Mucosa of descending colon (tissue), 3 donors: ENCODE measurements around the gene GH1. TPM values are rescaled to one million over a fixed set of nuclear protein-coding genes. Genes with fewer than 3 reads are reported as not detected.
"Not testable (repeated sequence)": the region's sequence is repeated elsewhere in the genome, so short reads cannot be mapped to it uniquely, and the experiment has no call there.

Experiments
- ATAC-seq: fragments of 200-7000 bp; cut with Tn5 transposase; one replicate; pipeline ENCODE4 v1.9.1; 2020; ENCODE audit warnings: mild to moderate bottlenecking, moderate library complexity
- DNase-seq, 3 donors: peaks; one replicate each; pipeline ENCODE4 v3.0.0-alpha.2; 2020
- H3K36me3 ChIP-seq: fragments of 200-600 bp; one replicate; pipeline ENCODE4 v1.8.0; 2021; ENCODE audit warnings: low read depth, mild to moderate bottlenecking
- H3K4me1 ChIP-seq: fragments of 200-600 bp; one replicate; pipeline ENCODE4 v1.8.0; 2021; ENCODE audit warnings: low read depth, mild to moderate bottlenecking
- H3K4me3 ChIP-seq: fragments of 200-600 bp; one replicate; pipeline ENCODE4 v1.8.0; 2021; ENCODE audit warnings: mild to moderate bottlenecking
- H3K9me3 ChIP-seq: fragments of 200-600 bp; one replicate; pipeline ENCODE4 v1.8.0; 2021; ENCODE audit warnings: mild to moderate bottlenecking
- CTCF ChIP-seq: fragments of 200-600 bp; IDR thresholded peaks from one replicate; pipeline ENCODE4 v1.8.0; 2022; ENCODE audit warnings: antibody characterized with exemption, mild to moderate bottlenecking
- intact Hi-C, 2 donors: fragments of 100-400 bp; cut with DNase I in 1 of 2; cut with micrococcal nuclease in 1 of 2; formaldehyde crosslinking; loops; one replicate each; pipeline versions ENCODE4 v1.11.0 to v1.11.1; 2022; cut with DNase I, micrococcal nuclease
- total RNA-seq, 3 donors: library from RNA; stranded (reverse); fragmentation: NEBNext Ultra II Directional in 2 of 3; extraction: Animal tissue kit (Norgen Biotek cat#: 25700) in 2 of 3; gene quantifications; one replicate each; pipeline versions ENCODE4 v1.2.1 to v1.2.4, GENCODE V29; 2021 to 2023
- donor health status: DM: no; HTN: no; CAD: no; lungs with moderate emphysema.
- donor health status: DM: no; HTN: no; CAD: no.
- donor health status: DM: no; HTN: yes; CAD: no.

Gene GH1
- total RNA-seq, 3 donors from 2014 or later: not detected

GRCh38 chr17:63881935-63882601, 36.6 kb downstream of the GH1 start, which contains the start of gene GH2:
Gene GH2 (minus strand): TSS chr17:63881944. CDS start chr17:63881801, 143 bp downstream.
- Histone ChIP-seq H3K4me1 (no peaks in the 10 kb centered on the region), H3K4me3 (no peak within 1 kb of the TSS), H3K36me3 (no peaks in the 10 kb centered on the region), H3K9me3 (no peaks in the 10 kb centered on the region)
- DNase-seq: peak in 2 of 3 donors; percentile 38 to 77
- intact Hi-C loops: no loop called here
- peak; percentile 54 for TF ChIP-seq CTCF
- peak; percentile 79 for ATAC-seq

- not testable (repeated sequence) for H3K4me1 ChIP-seq, DNase-seq, ATAC-seq
These were observed 37.3 kb downstream of the GH1 start for GRCh38 chr17:63881337-63881736.

GRCh38 chr17:63880706-63881105, 37.9 kb downstream of the GH1 start:
- no peak for DNase-seq
- TF ChIP-seq CTCF: no peak

More at GRCh38 chr17:63881337-63881736, 37.3 kb downstream of the GH1 start:
- H3K36me3 ChIP-seq, intact Hi-C loops, H3K4me3 ChIP-seq, H3K9me3 ChIP-seq: not testable (repeated sequence)

GRCh38 chr17:63878413-63878812, 40.2 kb downstream of the GH1 start:
- H3K36me3 ChIP-seq, DNase-seq, H3K4me1 ChIP-seq, H3K4me3 ChIP-seq, ATAC-seq, intact Hi-C loops, H3K9me3 ChIP-seq: not testable (repeated sequence)

More at GRCh38 chr17:63880706-63881105, 37.9 kb downstream of the GH1 start:
- Histone ChIP-seq H3K4me3 (no peak overlapping the region), H3K4me1 (no peaks in the 10 kb centered on the region), H3K9me3 (no peaks in the 10 kb centered on the region), H3K36me3 (no peaks in the 10 kb centered on the region)
- intact Hi-C loops: no loop called here
- no peak for ATAC-seq

- H3K4me1 ChIP-seq, DNase-seq, H3K9me3 ChIP-seq, H3K4me3 ChIP-seq, ATAC-seq, H3K36me3 ChIP-seq, intact Hi-C loops: not testable (repeated sequence)
These were observed 43.9 kb downstream of the GH1 start for GRCh38 chr17:63874693-63875092.

GRCh38 chr17:63874061-63874626, 44.5 kb downstream of the GH1 start:
- intact Hi-C loops, ATAC-seq, H3K9me3 ChIP-seq, H3K36me3 ChIP-seq, H3K4me3 ChIP-seq, DNase-seq, H3K4me1 ChIP-seq: not testable (repeated sequence)

- H3K4me1 ChIP-seq, DNase-seq, H3K9me3 ChIP-seq, H3K4me3 ChIP-seq, H3K36me3 ChIP-seq, ATAC-seq, intact Hi-C loops: not testable (repeated sequence)
These were observed 45.1 kb downstream of the GH1 start, which contains the start of gene CSH2 for GRCh38 chr17:63873577-63873976. Gene CSH2 (minus strand): TSS chr17:63873677. CDS start chr17:63873614, 63 bp downstream.

- H3K36me3 ChIP-seq, intact Hi-C loops, ATAC-seq, H3K4me3 ChIP-seq, H3K9me3 ChIP-seq, H3K4me1 ChIP-seq, DNase-seq: not testable (repeated sequence)
These were observed 46.8 kb downstream of the GH1 start for GRCh38 chr17:63871646-63872365.

GRCh38 chr17:63870292-63870665, 48.4 kb downstream of the GH1 start:
- intact Hi-C loops: not testable (repeated sequence)

GRCh38 chr17:63869491-63870291, 48.9 kb downstream of the GH1 start:
- intact Hi-C loops, ATAC-seq, H3K4me1 ChIP-seq, DNase-seq, H3K9me3 ChIP-seq, H3K36me3 ChIP-seq, H3K4me3 ChIP-seq: not testable (repeated sequence)

More at GRCh38 chr17:63870292-63870665, 48.4 kb downstream of the GH1 start:
- not testable (repeated sequence) for H3K4me1 ChIP-seq, DNase-seq, ATAC-seq, H3K4me3 ChIP-seq, H3K9me3 ChIP-seq, H3K36me3 ChIP-seq
